ENCODE data around the gene GNAQ. TPM values are rescaled to one million over a fixed set of nuclear protein-coding genes. Genes with fewer than 3 reads are reported as not detected.
"Not testable (repeated sequence)": the region's sequence is repeated elsewhere in the genome, so short reads cannot be mapped to it uniquely, and the experiment has no call there.

GNAQ gene
- total and polyA plus RNA-seq, 2 of the 13 experiments (the other 11 are each of a cell fraction or from before 2014, with no cell fraction given): 16.5 to 17.7 TPM

DNA sequence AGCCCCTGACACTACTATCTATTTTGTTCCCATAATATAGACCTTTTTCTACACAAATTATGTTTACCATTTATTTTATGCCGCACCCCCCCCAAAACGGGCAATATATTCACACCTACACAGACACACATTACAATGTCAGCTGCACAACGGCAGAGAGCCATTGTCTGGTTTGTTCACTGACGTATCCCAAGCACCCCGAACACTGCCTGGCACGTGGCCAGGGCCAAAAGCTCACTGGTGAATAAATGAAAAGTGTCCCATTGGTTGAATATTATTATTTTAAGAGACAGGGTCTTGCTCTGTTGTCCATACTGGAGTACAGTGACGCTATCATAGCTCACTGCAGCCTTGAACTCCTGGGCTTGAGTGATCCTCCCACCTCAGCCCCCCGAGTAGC, 150.5 kb downstream of the GNAQ start (continued):
- TF ChIP-seq ZNF350 (CRISPR knock-in tag; IDR thresholded peaks at IDR 0.05; ENCODE audit: borderline replicate concordance, low read depth): no peak
- no peak for TF ChIP-seq HOXA3 (CRISPR knock-in tag; IDR thresholded peaks at IDR 0.05)

DNA sequence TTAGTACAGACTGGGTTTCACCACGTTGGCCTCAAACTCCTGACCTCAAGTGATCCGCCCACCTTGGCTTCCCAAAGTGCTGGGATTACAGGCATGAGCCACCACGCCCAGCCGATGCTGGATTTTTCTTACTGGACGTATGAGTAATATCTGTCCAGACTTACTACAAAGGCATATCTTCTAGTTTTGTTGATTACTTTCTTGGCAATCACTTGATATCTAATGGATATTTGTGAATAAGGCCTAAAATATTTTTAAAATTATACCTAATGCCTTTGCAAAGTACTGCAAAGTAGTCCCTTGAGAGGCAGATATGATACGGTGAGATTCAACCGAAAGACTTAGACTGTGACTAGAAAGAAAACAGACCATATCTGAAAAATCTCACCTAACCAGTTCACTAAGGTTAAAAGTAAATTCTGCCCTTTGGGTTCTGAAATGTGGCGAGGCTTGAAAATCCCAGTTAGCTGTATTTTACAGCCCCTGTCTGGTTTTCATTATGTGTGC, 152.1 kb downstream of the GNAQ start:
- H3K9ac ChIP-seq (ENCODE audit: insufficient read depth, low read depth, low read length): no peak overlapping the region
- no peaks in the 10 kb centered on the region for H3K79me2 ChIP-seq (ENCODE audit: insufficient read depth, low read length)
- ATAC-seq: no peak
- WGBS (ENCODE audit: low lambda C conversion rate): 92% methylated on average over 8 of the region's 8 CpGs
- no peak overlapping the region for H3K4me2 ChIP-seq (ENCODE audit: low read depth, low read length)
- TF ChIP-seq RFX5 (IDR thresholded peaks at IDR 0.05; ENCODE audit: low read depth, low read length) (no peak), RFXAP (CRISPR knock-in tag; IDR thresholded peaks at IDR 0.05; ENCODE audit: borderline replicate concordance) (no peak), NR2F6 (IDR thresholded peaks at IDR 0.05) (no peak), NR2F6 (CRISPR knock-in tag; IDR thresholded peaks at IDR 0.05) (no peak)
- FAIRE-seq: no peak
- H3K4me1 ChIP-seq (ENCODE audit: insufficient read depth, low read length): peaks cover 27% of the 10 kb centered on the region
- BruUV-seq (replicated peaks): no TSS peak
- H3K27ac ChIP-seq (ENCODE audit: extremely low read length, insufficient read depth, low read length): no peak overlapping the region
- no peaks in the 10 kb centered on the region for H3K9me3 ChIP-seq (ENCODE audit: low read length)
- H4K20me1 ChIP-seq (ENCODE audit: insufficient read depth, low read length): 0 out of 2 replicates have a peak, but pooled peaks cover 4% of the 10 kb centered on the region
- no peak overlapping the region for H2AFZ ChIP-seq (ENCODE audit: low read length)
- no peaks in the 10 kb centered on the region for H3K27me3 ChIP-seq (ENCODE audit: control insufficient read depth in 1 of 2, insufficient read depth in 2 of 2, low read length in 2 of 2)
- no peaks in the 10 kb centered on the region for H3K36me3 ChIP-seq (replicated peaks in 1 of 2; ENCODE audit: control insufficient read depth in 1 of 2, insufficient read depth in 2 of 2, low read length in 2 of 2)
- ChIA-PET CTCF (ENCODE audit: low intra/inter-chr PET ratio, low total read pairs) (no interaction called here), POLR2A (no interaction called here)
- no peak for DNase-seq (ENCODE audit: low spot score)
- in situ Hi-C loops (cut with HindIII; ENCODE audit: extremely low pct_ligation_motif_present, low pct_unique_long_range_greater_than_20kb) (no loop called here), intact Hi-C loops (cut with micrococcal nuclease; ENCODE audit: unreplicated experiment) (no loop called here)
- no peak overlapping the region for H3K4me3 ChIP-seq (replicated peaks in 1 of 3; ENCODE audit: insufficient read depth in 1 of 3, low read depth in 2 of 3, low read length in 3 of 3)

DNA sequence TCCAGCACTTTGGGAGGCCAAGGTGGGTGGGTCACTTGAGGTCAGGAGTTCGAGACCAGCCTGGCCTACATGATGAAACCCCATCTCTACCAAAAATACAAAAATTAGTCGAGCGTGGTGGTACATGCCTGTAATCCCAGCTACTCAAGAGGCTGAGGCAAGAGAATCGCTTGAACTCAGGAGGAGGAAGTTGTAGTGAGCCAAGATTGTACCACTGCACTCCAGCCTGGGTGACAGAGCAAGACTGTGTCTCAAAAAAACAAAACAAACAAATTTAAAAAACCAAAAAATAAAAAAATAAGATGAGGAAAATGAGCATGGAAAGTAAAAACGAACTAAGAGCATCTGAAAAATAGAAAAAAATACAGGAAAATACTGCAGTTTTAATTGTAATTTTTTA, 152.8 kb downstream of the GNAQ start:
- ATAC-seq; FAIRE-seq; H3K4me2 ChIP-seq (ENCODE audit: low read depth, low read length); DNase-seq (ENCODE audit: low spot score); POLR2A ChIA-PET; H3K27me3 ChIP-seq (ENCODE audit: control insufficient read depth in 1 of 2, insufficient read depth in 2 of 2, low read length in 2 of 2); H3K36me3 ChIP-seq (replicated peaks in 1 of 2; ENCODE audit: control insufficient read depth in 1 of 2, insufficient read depth in 2 of 2, low read length in 2 of 2); H3K79me2 ChIP-seq (ENCODE audit: insufficient read depth, low read length); H3K27ac ChIP-seq (ENCODE audit: extremely low read length, insufficient read depth, low read length); H3K4me3 ChIP-seq (replicated peaks in 1 of 3; ENCODE audit: insufficient read depth in 1 of 3, low read depth in 2 of 3, low read length in 3 of 3); H2AFZ ChIP-seq (ENCODE audit: low read length); intact Hi-C loops (cut with micrococcal nuclease; ENCODE audit: unreplicated experiment); H3K9ac ChIP-seq (ENCODE audit: insufficient read depth, low read depth, low read length); in situ Hi-C loops (cut with HindIII; ENCODE audit: extremely low pct_ligation_motif_present, low pct_unique_long_range_greater_than_20kb); CTCF ChIA-PET (ENCODE audit: low intra/inter-chr PET ratio, low total read pairs); H4K20me1 ChIP-seq (ENCODE audit: insufficient read depth, low read length); BruUV-seq (replicated peaks); H3K9me3 ChIP-seq (ENCODE audit: low read length): not testable (repeated sequence)
- peaks cover 27% of the 10 kb centered on the region for H3K4me1 ChIP-seq (ENCODE audit: insufficient read depth, low read length)
- WGBS (ENCODE audit: low lambda C conversion rate): 93% methylated on average over 5 of the region's 5 CpGs

All from HepG2 (cell line).